Measurements from ENCODE around the gene CD164L2.
A peak's percentile ranks its signal among the peaks of the same experiment; 100 is the strongest.
"Not testable (repeated sequence)": the region's sequence is repeated elsewhere in the genome, so short reads cannot be mapped to it uniquely, and the experiment has no call there.

CD164L2 gene

GRCh38 chr1:27383039-27383605 lies at the start of gene CD164L2:
CD164L2 (minus strand) TSS chr1:27383333; CDS start chr1:27383239, 94 bp downstream.
- DNase-seq (ENCODE audit: low read depth): no peak
- TF ChIP-seq, protein P1, sequence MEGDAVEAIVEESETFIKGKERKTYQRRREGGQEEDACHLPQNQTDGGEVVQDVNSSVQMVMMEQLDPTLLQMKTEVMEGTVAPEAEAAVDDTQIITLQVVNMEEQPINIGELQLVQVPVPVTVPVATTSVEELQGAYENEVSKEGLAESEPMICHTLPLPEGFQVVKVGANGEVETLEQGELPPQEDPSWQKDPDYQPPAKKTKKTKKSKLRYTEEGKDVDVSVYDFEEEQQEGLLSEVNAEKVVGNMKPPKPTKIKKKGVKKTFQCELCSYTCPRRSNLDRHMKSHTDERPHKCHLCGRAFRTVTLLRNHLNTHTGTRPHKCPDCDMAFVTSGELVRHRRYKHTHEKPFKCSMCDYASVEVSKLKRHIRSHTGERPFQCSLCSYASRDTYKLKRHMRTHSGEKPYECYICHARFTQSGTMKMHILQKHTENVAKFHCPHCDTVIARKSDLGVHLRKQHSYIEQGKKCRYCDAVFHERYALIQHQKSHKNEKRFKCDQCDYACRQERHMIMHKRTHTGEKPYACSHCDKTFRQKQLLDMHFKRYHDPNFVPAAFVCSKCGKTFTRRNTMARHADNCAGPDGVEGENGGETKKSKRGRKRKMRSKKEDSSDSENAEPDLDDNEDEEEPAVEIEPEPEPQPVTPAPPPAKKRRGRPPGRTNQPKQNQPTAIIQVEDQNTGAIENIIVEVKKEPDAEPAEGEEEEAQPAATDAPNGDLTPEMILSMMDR (conservative IDR thresholded peaks at IDR 0.05; ENCODE audit: low read length): no peak
- no peak within 1 kb of the TSS for H3K4me3 ChIP-seq (ENCODE audit: low read length)

- not testable (repeated sequence) for H3K4me3 ChIP-seq (ENCODE audit: low read length); DNase-seq (ENCODE audit: low read depth)
Observed at GRCh38 chr1:27432725-27433124, 49.6 kb upstream of the CD164L2 start.

GRCh38 chr1:27431601-27431940 lies 48.4 kb upstream of the CD164L2 start:
- H3K4me3 ChIP-seq (ENCODE audit: low read length): no peak overlapping the region
- TF ChIP-seq, protein P1 (conservative IDR thresholded peaks at IDR 0.05; ENCODE audit: low read length): no peak
- DNase-seq (ENCODE audit: low read depth): no peak

- peak; percentile 20 for DNase-seq (ENCODE audit: low read depth)
- TF ChIP-seq, protein P1 (conservative IDR thresholded peaks at IDR 0.05; ENCODE audit: low read length): no peak
- no peak overlapping the region for H3K4me3 ChIP-seq (ENCODE audit: low read length)
Observed at GRCh38 chr1:27430903-27431600, 47.9 kb upstream of the CD164L2 start.

- DNase-seq (ENCODE audit: low read depth): no peak
- no peak overlapping the region for H3K4me3 ChIP-seq (ENCODE audit: low read length)
- TF ChIP-seq, protein P1 (conservative IDR thresholded peaks at IDR 0.05; ENCODE audit: low read length): no peak
Observed at GRCh38 chr1:27429029-27429425, 45.9 kb upstream of the CD164L2 start.

GRCh38 chr1:27428316-27429028 lies 45.3 kb upstream of the CD164L2 start:
- DNase-seq (ENCODE audit: low read depth): peak; percentile 46
- no peak overlapping the region for H3K4me3 ChIP-seq (ENCODE audit: low read length)
- TF ChIP-seq, protein P1 (conservative IDR thresholded peaks at IDR 0.05; ENCODE audit: low read length): no peak

DNA sequence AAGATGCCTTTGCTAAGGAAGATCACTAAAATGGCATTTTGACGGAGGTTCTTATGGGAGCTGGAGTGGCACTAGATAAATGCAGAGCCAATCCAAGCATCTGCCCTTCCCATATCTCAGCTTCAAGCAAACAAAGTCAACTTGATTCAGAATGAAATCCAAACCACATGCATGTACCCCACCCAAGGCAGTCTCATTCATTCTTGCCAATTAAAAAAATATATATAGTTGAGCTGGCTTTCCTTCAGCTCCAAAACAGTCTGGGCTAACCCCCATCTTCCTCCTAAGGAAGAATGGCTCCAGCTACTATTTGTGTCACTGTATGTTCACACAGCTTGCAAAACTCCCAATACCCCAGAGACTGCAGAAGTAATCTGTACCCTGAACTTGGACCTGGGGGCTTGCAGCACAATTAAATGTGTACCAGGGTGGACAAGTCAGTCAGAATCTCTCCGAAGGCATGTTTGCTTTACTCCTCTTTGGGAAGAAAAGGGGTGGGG lies 44.7 kb upstream of the CD164L2 start:
- no peak for DNase-seq (ENCODE audit: low read depth)
- H3K4me3 ChIP-seq (ENCODE audit: low read length): no peak overlapping the region
- TF ChIP-seq, protein P1 (conservative IDR thresholded peaks at IDR 0.05; ENCODE audit: low read length): no peak
